Lower leg skin (tissue), 4 donors: Measurements from ENCODE around the gene RELT. TPM values are rescaled to one million over a fixed set of nuclear protein-coding genes. Genes with fewer than 3 reads are reported as not detected.
"Not testable (repeated sequence)": the region's sequence is repeated elsewhere in the genome, so short reads cannot be mapped to it uniquely, and the experiment has no call there.

Experiments used
- DNase-seq, 2 donors: peaks; one replicate each; pipeline ENCODE4 v3.0.0-alpha.2; 2019; ENCODE audit warnings: low spot score in 2 of 2
- H3K4me3 ChIP-seq: fragments of 200-600 bp; sonication (generic); 2 replicates; pipeline ENCODE4 v1.5.1; 2017; ENCODE audit warnings: mild to moderate bottlenecking, low read depth; ENCODE audit not compliant: poor library complexity, severe bottlenecking
- CTCF ChIP-seq, 3 donors: fragments of 450-650 bp; IDR thresholded peaks; one replicate each; pipeline ENCODE4 v1.5.1; 2016; ENCODE audit warnings: antibody characterized with exemption in 3 of 3, mild to moderate bottlenecking in 3 of 3, moderate library complexity in 2 of 3
- POLR2A ChIP-seq, 2 donors: fragments of 450-650 bp; IDR thresholded peaks; one replicate each; pipeline ENCODE4 v1.6.1; 2016 to 2017; ENCODE audit warnings: antibody characterized with exemption in 2 of 2, mild to moderate bottlenecking in 1 of 2, moderate library complexity in 1 of 2
- WGBS, 2 donors: methylation state at CpG; one replicate each; pipeline ENCODE4 v1.1.5; 2018; 5-methylcytosine and 5-hydroxymethylcytosine counted together
- intact Hi-C: fragments of 100-400 bp; cut with DNase I; formaldehyde crosslinking; loops from one replicate; pipeline ENCODE4 v1.15.0; 2023; ENCODE audit warnings: low total_unique reads
- total RNA-seq, 4 donors: library from RNA; depleted of rRNA; stranded (reverse); fragments of >200 nt; gene quantifications; one replicate each; pipeline ENCODE4 v1.1.0, GENCODE V29; 2016

The RELT gene
- total RNA-seq, 4 donors from 2014 or later, result 2.1 to 4.8 (median 4.4) TPM

GRCh38 chr11:73430326-73430725 is 54.1 kb downstream of the RELT start:
- TF ChIP-seq CTCF (IDR thresholded peaks at IDR 0.05) (no peak), POLR2A (IDR thresholded peaks at IDR 0.05) (no peak)
- intact Hi-C loops, result no loop called here

GRCh38 chr11:73431396-73431795 is 55.2 kb downstream of the RELT start:
- no peak overlapping the region for H3K4me3 ChIP-seq
- 92 to 95% methylated on average over 5 of the region's 5 CpGs for WGBS, 2 donors
- TF ChIP-seq POLR2A (IDR thresholded peaks at IDR 0.05) (no peak), CTCF (IDR thresholded peaks at IDR 0.05) (no peak)
- DNase-seq, result no peak
- intact Hi-C loops, result no loop called here

More at GRCh38 chr11:73430326-73430725, 54.1 kb downstream of the RELT start:
- 92 to 93% methylated on average over 4 of the region's 4 CpGs for WGBS, 2 donors
- no peak overlapping the region for H3K4me3 ChIP-seq
- DNase-seq, result no peak

- WGBS, 2 donors, result 97 to 99% methylated on average over 4 of the region's 4 CpGs
- intact Hi-C loops, H3K4me3 ChIP-seq, DNase-seq: not testable (repeated sequence)
These were observed 60.7 kb downstream of the RELT start for GRCh38 chr11:73436859-73437258.

- H3K4me3 ChIP-seq, result no peak overlapping the region
- intact Hi-C loops, result no loop called here
- WGBS, 2 donors, result 70 to 73% methylated on average over 5 of the region's 5 CpGs
- no peak for TF ChIP-seq CTCF (IDR thresholded peaks at IDR 0.05)
- no peak for TF ChIP-seq POLR2A (IDR thresholded peaks at IDR 0.05)
- DNase-seq, result no peak
These were observed 63.0 kb downstream of the RELT start for GRCh38 chr11:73439002-73439843.

GRCh38 chr11:73445980-73446379 is 69.8 kb downstream of the RELT start:
- DNase-seq, result no peak
- TF ChIP-seq CTCF (IDR thresholded peaks at IDR 0.05) (no peak), POLR2A (IDR thresholded peaks at IDR 0.05) (no peak)
- no peak overlapping the region for H3K4me3 ChIP-seq
- intact Hi-C loops, result no loop called here

- no peak overlapping the region for H3K4me3 ChIP-seq
- TF ChIP-seq POLR2A (IDR thresholded peaks at IDR 0.05) (no peak), CTCF (IDR thresholded peaks at IDR 0.05) (no peak)
- WGBS, 2 donors, result 94 to 96% methylated on average over 2 of the region's 2 CpGs
- DNase-seq, result no peak
- intact Hi-C loops, result no loop called here
These were observed 70.6 kb downstream of the RELT start for GRCh38 chr11:73446766-73447165.

Other genes with a start within 250 kb of the RELT start
- gene FCHSD2, start 234.1 kb upstream of the RELT start, total RNA-seq, result 10 to 100 TPM in 1 of 4 donors, 1 to 10 TPM in 3; 6.7 to 14.7 (median 8.5) TPM
- 1 to 10 TPM; 3.2 to 8.7 (median 5.1) TPM for gene P2RY2, start 158.1 kb upstream of the RELT start, total RNA-seq
- gene P2RY6, start 104.1 kb upstream of the RELT start, total RNA-seq, result under 1 TPM in 2 of 4 donors, not detected in 2; 0.46 to 0.81 TPM
- gene ARHGEF17, start 68.1 kb upstream of the RELT start, total RNA-seq, result 10 to 100 TPM; 10.2 to 18.8 (median 14.7) TPM
- 10 to 100 TPM; 10.7 to 28.1 (median 20.5) TPM for gene FAM168A, start 221.7 kb downstream of the RELT start, total RNA-seq